ENCODE measurements around the gene PWWP2A.
"Not testable (repeated sequence)": the region's sequence is repeated elsewhere in the genome, so short reads cannot be mapped to it uniquely, and the experiment has no call there.

PWWP2A gene

GRCh38 chr5:160075073-160075472 lies 44.2 kb downstream of the PWWP2A start:
- H3K4me3 ChIP-seq (ENCODE audit: low read length): no peak overlapping the region
- DNase-seq (ENCODE audit: low read depth): no peak
- no peak for TF ChIP-seq CTCF (IDR thresholded peaks at IDR 0.05; ENCODE audit: insufficient read depth, low read depth, low read length, missing control alignments)

GRCh38 chr5:160071916-160072315 lies 47.3 kb downstream of the PWWP2A start:
- H3K4me3 ChIP-seq (ENCODE audit: low read length): no peak overlapping the region
- DNase-seq (ENCODE audit: low read depth): no peak
- TF ChIP-seq CTCF (IDR thresholded peaks at IDR 0.05; ENCODE audit: insufficient read depth, low read depth, low read length, missing control alignments): no peak

DNA sequence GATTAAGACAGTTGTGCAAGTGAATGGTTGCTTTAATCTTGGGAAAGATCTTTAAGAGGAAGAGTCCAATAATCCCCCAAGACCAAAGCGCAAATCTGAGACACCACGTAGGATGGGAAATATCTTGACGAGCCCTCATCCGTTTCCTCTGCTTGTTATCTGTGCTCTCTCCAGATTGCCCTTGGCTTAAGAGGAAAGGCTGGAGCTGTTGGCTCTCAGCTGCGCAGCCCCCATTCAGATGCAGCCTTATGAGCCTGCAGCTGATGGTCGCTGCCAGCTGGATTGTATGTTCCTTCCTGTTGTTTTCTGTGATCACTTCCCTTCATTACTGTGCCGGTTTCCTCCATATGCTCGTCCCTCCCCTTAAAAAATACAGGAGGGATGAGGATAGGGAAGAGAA lies 47.7 kb downstream of the PWWP2A start:
- no peak for DNase-seq (ENCODE audit: low read depth)
- H3K4me3 ChIP-seq (ENCODE audit: low read length): no peak overlapping the region
- no peak for TF ChIP-seq CTCF (IDR thresholded peaks at IDR 0.05; ENCODE audit: insufficient read depth, low read depth, low read length, missing control alignments)

DNA sequence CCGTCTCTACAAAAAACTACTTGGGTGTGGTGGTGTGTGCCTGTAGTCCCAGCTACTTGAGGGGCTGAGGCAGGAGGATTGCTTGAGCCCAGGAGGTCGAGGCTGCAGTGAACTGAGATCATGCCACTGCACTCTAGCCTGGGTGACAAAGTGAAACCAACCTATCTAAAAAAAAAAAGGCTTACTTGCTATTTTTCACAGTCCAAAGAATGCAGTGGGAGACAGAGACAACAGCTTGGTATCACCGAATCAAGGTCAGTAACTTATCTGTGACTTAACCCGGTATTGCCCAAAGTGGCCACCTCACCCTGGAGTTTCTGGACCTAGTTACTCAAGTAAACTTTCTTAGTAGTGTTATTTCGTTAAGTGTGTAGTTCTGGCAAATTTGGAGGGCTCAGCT lies 50.1 kb downstream of the PWWP2A start:
- not testable (repeated sequence) for H3K4me3 ChIP-seq (ENCODE audit: low read length); DNase-seq (ENCODE audit: low read depth)

DNA sequence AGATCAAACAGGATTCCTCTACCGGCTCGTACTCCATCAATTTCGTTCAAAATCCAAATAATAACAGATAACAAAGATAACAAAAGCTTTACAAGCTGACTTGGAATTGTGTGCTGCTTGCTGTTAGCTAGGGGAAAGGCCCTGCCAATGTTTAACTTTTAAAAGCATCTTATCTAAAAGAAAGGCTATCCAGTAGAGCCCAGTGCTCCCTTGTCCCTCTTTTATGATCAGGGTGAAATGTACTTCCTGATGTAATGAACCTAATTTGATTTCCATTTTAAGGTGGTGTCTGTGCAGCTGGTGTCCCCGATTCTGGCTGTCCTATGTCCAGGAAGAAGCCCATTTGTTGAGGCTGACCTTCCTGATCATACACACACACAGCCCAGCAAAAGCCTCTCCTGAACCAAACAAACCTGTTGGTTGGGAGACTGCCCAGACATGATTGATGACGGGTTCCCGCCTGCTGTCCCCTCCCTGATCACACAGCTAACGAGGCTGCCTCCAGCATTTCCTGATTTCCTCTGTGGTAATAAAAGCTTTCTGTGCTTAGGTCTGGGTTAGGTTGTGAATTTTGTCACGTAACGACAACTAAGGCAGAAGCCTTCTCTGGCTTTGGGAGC lies 54.1 kb downstream of the PWWP2A start:
- peak; percentile 97 for DNase-seq (ENCODE audit: low read depth)
- no peak overlapping the region for H3K4me3 ChIP-seq (ENCODE audit: low read length)
- TF ChIP-seq CTCF (IDR thresholded peaks at IDR 0.05; ENCODE audit: insufficient read depth, low read depth, low read length, missing control alignments): no peak

DNA sequence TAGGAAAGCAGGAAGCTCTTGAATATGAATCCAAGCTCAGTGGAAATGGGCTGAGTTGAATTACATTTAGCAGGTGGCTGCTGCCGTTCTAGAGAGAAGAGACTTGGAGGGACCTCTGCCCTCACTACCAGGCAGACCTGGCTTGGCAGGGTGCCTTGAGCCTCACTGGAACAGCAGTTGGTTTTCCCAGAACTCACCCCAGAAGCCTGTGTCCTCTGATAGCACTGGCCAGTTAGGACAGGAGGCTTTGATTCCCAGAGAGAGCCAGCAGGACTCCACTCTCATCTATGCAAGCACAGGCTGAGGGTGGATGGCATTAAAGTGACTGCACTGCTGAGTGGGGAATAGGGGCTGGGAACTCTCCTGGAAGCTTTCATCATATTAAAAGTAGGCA lies 54.8 kb downstream of the PWWP2A start:
- peak; percentile 16 for DNase-seq (ENCODE audit: low read depth)
- TF ChIP-seq CTCF (IDR thresholded peaks at IDR 0.05; ENCODE audit: insufficient read depth, low read depth, low read length, missing control alignments): no peak
- H3K4me3 ChIP-seq (ENCODE audit: low read length): no peak overlapping the region

- TF ChIP-seq CTCF (IDR thresholded peaks at IDR 0.05; ENCODE audit: insufficient read depth, low read depth, low read length, missing control alignments): no peak
- DNase-seq (ENCODE audit: low read depth): no peak
- no peak overlapping the region for H3K4me3 ChIP-seq (ENCODE audit: low read length)
Observed at GRCh38 chr5:160061770-160062169, 57.5 kb downstream of the PWWP2A start.
